Embryonic facial prominence (tissue), 1 donor: ENCODE results near the gene UBE4A.
"Not testable (repeated sequence)": the region's sequence is repeated elsewhere in the genome, so short reads cannot be mapped to it uniquely, and the experiment has no call there.

Source experiments
- DNase-seq: peaks from one replicate; pipeline ENCODE4 v3.0.0-alpha.2; 2016; ENCODE audit errors: extremely low spot score

UBE4A gene

DNA sequence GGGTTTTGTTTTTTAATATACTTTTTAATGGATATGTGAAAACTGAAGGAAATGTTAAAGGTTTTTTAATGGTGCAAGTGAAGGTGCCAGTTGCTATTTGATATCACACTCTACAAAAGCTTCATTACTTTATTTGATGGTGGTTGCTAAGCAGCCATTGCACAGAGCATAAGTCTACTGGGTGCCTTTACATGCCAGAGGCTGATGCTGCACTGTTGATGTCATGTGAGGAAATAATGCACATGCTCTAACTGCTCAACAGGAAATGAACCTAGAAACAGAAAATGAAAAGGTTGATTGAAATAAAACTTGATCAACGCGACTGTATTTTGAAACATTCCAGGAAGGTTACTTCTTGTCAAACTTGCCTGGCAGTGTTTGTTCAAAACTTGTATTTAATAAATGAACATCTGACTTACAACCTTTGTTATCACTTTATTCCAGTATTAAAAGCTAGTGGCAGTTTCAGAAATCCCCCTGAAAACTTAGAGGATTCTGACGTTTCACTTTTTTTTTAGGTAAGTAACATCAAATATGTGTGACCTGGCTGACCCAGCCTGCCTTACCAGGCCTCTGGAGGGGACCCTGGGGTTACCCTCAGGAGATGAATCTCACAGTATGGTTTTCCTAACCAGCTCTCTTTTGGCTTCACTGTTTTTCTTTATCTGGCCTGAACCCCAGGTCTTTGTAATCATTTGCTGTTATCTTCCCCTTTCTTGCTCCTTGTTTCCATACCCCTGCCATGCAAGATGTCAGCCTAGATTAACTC, 39.6 kb downstream of the UBE4A start:
- no peak for DNase-seq

DNA sequence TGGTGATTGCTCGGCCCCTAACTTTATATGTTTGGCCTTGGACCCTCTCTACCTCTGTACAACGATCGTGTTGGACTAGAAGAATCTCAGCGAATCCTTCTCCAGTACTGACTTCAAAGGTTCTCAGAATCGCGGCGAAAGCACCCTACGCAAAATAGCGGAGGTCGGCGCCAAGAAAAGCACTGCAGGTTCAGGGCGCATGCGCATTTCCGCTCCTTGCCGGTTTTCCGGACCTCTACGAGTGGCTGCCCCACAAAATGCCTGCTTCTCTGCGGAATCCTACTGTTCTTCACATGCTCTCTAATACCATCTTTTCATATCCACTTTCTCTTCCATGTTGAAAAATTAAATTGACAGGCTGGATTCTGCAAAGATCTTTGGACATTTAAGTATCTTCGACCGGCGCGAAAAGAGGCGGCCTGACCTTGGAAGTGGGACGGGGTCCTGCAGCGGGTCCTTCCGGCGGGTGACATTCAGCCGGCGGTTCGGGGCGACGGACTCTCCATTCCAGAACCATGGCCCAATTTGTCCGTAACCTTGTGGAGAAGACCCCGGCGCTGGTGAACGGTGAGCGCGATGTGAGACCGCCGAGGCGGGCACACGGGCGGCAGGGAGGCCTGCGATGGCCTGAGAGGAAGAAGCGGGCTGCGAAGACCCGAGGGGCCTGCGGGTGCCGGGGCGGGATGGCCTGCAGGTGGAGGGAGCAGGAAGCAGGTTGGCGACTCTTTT, 41.9 kb downstream of the UBE4A start, which contains the start of gene ATP5MG:
Gene ATP5MG, plus strand, starts transcription at position 456 of the 729 bp plus-strand sequence. Its CDS starts 60 bp downstream, at position 516.
- DNase-seq: peak; percentile 86

DNA sequence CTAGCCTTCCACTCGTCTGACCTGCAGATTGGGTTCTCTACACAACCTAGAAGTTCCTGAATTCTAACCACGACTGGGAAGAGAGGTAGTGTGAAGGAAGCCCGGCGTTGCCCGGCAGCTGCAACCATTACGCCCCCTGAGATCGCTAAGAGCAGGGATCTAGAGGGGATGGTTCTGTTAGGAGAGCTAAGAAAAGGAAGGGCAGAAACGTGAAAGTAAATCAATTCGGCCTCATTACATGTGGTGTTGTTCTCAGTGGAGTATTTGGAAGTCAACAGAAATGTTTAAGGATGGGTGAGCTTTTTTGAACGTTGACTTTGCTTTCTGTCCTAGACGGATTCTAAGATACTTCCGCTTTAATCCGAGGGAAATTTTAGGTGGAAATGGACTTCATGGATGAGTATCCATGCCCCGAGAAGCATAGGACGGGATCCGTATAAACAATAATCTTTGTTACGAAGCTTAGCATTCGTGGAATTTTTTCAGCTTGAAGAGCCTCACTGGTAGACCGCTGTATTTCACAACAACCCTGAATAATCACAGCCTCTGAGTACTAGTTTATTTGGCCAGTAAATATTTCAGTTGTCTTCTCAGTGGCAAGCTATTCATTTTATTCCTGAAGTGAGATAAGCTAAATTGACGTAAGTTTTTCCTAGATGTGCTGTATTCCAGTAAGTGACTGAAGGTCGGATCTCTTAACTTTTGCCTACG, 42.6 kb downstream of the UBE4A start:
- DNase-seq: no peak

DNA sequence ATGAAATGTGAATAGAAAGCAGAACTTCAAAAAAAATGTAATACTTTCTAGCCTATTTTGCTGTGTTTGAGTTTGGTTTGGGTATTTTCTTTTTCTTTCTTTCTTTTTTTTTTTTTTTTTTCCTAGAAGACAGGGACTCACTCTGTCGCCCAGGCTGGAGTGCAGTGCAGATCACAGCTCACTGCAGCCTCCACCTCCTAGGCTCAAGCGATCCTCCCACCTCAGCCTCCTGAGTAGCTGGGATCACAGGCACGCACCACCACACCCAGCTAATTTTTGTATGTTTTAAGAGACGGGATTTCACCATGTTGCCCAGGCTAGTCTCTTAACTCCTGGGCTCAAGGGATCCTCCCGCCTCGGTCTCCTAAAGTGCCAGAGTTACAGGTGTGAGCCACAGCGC, 43.2 kb downstream of the UBE4A start:
- not testable (repeated sequence) for DNase-seq

DNA sequence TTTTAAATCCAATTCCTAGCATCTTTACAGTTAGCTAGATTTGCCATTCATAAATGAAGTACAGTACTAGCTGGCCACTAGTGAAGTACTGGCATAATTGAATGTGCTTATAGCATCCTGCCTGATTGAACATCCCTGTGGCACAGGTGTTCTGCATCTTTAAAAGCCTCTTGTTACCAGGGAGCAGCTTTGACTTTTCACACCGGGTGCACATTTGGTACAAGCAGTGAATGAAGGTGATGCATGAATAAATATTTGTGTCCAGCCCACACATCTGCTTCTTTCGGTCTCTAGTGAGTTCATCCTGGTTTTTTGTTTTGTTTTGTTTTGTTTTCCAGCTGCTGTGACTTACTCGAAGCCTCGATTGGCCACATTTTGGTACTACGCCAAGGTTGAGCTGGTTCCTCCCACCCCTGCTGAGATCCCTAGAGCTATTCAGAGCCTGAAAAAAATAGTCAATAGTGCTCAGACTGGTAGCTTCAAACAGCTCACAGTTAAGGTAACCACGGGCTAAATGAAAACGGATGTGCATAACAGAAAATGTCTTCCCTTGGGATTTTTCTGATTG, 47.3 kb downstream of the UBE4A start:
- DNase-seq: no peak

DNA sequence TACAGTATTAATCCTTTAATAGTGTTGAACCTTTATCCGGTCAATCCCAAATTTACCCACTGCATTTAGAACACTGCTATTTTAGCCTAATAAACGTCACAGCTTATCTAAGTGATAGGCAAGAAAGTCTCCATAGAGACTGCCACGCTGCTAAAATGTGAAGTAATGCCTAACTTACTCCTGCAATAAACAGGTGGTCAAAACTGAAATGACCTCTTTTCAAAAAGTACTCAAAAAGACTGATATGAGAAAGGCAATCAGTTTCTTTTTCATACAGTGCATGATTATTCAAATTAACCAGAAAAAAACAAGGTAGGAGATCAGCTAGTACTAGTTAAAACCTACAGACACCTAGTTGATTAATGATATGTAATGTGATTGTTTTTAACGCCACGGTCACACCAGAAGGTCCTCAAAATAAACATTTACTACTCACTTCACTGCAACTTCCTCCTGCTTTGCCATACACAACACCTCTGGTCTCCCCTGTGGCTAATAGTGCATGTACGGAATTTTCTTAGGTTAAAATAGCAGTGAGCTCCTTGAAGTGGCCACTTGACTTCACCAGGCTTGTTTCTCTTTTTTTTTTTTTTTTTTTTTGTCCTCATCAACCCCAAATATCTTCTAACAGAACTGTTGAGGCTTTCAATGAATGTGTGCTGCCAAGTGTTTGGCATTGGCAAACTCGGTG, 50.8 kb downstream of the UBE4A start:
- DNase-seq: no peak

DNA sequence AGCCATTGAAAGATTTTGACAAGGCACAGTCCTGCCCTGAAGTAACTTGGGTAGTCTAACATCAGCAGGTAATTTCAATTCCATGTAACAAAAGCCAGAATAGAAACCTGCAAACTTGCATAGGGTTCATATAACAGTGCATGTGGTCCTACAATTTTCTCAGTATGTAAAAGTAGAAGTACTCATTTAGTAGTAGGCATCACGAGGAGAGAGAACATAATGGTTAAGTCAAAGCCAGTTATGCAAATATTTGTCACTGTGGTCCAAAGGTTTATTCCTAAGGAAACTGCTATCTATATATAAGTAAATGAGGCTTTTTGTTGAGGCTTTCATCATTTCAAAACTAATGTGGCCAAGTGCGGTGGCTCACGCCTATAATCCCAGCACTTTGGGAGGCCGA, 52.1 kb downstream of the UBE4A start:
- no peak for DNase-seq

DNA sequence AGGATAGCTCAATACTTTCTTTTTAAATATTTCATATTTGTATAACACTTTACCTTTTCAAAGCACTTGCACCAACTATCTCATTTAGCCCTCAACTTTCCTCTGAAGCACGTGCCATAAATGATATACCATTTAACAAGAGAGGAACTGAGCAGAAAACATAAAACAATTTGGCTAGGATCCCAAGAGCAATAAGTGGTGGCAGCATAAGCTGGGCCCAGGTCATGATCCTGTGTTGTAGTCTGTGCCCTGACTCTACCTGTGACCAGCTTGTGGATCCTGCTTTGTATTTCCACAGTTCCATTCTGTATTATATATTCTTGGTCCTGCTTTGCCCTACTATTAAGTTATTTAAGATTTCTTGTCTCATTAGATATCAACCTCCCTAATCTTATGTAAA, 53.5 kb downstream of the UBE4A start:
- no peak for DNase-seq

DNA sequence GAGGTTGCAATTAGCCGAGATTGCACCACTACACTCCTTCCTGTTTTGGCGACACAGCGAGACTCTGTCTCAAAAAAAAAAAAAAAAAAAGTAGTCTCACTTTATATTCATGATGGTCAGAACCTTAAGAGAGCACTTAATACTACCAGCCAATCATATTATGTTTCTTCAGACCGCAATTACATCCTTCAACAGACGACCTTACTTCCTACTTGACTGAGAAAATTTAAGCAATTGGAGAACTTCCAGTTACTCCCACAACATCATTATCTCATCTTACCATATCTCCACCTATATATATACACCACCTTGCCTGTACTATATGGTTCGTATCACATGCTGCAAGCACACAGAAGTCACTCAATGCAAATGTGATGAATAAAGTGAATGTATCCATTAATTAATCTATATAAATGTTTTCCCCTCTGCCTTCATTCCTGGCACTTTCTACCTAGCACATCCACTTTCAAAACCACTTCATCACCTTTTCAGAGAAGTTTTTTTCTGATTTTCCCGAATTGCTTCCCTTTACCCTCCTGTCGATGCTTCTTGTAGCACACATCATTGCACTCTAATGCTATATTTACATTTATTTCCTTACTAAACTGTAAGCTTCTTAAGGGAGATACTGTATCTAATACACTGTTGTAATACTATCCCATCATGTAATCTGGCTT, 55.8 kb downstream of the UBE4A start:
- no peak for DNase-seq

DNA sequence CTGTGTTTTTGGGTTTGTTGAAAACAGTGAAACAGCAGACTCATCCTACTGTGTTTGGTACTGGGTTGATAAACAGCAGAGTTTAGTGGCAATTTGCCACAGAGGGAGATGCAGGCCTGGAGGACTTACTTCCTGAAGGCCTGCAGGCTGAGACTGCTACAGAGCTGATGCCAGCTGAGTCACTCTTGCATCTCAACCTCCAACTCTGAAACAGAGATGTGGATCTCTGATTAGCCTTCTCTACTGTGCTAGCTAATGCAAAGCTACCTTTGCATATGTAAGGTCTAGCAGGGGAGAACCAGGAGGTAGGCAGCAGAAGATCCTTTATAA, 56.3 kb downstream of the UBE4A start:
- no peak for DNase-seq

DNA sequence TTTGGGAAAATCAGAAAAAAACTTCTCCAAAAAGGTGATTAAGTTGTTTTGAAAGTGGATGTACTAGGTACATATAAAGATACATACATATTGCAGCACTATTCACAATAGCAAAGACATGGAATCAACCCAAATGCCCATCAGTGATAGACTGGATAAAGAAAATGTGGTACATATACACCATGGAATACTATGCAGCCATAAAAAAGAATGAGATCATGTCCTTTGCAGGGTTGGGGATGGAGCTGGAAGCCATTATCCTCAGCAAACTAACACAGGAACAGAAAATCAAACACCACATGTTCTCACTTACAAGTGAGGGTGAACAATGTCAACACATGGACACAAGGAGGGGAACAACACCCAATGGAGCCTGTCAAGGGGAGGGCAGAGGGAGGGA, 57.5 kb downstream of the UBE4A start:
- not testable (repeated sequence) for DNase-seq

DNA sequence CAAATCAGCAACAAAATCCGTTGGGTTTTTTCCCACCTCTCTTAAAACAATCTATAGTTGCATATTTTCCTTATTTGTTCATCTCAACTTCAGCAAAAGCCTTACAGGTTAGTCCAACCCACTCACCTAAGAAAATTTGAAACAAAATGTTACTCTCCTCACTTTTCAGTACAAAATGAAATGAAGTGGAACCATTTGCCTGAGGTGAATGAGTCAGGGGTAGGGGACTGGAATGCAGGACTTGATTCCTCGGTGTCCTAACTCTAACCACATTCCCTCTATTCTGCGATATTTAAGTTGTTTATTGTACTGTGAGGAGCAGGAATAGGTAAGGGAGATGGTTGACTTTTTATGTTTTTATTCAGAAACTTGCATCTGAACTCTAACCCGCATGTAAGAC, 58.4 kb downstream of the UBE4A start:
- no peak for DNase-seq

DNA sequence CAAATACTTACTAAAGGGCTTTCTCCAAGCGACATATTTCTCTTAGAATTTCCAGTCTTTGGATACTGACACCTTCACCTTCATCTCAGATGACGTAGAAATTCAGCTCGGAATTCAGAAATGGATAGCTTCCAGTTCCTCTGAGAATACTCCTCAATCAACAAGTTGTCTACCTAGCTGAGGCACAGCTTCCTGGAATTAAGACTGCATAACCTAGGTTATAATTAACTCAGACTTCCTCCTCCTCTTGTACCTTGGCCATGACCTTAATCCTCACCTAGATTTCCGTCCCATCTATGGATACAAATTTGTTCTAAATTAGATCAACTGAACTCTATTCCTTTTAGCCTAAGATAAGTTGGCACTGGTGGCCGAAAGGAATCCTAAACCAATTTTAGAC, 59.4 kb downstream of the UBE4A start:
- DNase-seq: no peak

DNA sequence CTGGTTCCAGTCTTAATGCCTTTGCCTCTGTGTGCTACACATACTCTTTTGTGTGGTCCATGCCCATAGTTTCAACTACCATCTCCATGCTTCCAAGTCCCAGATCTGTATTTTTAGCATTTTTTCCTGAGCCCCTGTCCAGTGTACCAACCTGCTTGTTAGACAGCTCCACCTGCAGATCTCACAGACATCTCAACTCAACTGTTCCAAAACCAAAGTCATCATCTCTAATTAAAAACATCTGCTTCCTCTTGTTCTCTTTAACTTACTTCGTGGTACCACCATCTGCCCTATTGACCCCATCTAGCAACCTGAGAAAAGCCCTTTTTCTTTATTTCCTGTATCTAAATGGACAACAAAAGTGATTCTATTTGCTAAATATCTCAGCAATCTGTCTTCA, 68.3 kb downstream of the UBE4A start:
- DNase-seq: no peak

DNA sequence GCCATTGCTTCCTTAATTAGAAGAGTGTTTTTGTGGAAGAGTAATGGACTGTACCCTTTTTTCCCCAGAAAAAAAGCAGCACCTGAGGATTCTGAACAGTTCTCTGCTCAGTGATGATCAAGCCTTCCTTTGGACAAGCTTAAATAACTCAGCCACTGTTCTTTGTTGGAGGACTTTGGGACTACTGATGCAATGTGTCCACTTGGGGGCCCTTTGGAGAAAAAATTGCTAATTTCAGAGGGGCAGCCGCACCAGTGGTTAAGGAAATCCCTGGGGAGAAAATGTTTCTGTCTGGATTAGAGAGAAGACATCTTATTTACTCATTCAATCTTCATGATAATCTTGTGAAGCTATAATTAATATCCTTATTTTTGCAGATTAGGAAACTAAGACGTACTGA, 71.6 kb downstream of the UBE4A start:
- DNase-seq: no peak

DNA sequence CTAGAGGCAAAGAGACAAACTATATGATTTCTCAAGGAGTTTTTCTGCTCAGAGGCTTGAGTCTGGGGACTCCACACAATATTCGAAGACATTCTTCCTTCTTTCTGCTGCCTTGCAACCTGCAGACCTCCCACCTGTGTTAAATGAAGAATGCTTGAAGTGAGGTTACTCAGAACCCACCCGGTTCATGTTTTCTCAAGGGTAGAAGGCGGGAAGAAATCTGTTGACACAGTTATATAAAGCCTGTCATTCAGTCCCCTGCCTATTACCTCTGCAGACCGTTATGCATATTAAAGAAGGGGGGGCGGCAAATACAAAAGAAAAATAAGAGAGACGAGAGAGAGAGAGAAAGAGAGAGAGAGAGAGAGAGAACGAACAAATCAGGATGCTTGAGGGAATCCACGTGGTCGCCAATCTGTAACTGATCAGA, 74.7 kb downstream of the UBE4A start:
- DNase-seq: no peak

DNA sequence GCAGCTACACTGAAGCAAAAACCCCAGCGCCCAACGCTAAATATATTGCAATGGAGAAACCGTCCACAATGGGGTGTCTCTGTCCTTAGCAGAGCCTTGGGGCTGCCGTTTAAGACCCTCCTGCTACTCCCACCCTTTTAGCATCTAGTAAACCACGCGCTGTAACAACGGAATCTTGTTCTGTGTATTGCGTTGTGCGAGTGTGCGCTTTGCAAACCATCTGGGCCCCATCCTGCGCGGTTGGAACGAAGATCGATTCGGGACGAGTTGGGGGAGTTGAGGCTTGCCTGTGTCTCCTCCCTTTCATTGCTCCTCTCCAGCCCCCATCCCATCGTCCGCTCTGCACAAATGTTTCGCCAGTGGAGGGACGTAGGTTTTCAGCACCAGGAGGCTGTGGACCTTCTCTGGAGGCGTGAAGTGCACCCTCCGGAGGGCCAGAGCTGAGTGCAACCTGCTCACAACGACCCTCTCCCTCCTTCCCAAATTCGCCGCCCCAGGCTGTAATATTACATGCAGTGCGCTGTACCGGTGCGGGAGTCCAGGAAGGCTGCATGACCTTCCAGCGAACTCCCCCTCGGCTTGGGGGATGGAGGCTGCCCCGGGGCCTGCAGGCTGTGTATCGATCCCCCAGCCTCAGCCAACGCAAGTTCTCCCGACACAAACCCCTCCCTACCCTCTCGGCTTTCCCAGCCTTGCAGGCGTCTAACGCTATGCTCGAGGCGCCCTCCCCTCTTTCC, 75.3 kb downstream of the UBE4A start:
- peak; percentile 56 for DNase-seq

DNA sequence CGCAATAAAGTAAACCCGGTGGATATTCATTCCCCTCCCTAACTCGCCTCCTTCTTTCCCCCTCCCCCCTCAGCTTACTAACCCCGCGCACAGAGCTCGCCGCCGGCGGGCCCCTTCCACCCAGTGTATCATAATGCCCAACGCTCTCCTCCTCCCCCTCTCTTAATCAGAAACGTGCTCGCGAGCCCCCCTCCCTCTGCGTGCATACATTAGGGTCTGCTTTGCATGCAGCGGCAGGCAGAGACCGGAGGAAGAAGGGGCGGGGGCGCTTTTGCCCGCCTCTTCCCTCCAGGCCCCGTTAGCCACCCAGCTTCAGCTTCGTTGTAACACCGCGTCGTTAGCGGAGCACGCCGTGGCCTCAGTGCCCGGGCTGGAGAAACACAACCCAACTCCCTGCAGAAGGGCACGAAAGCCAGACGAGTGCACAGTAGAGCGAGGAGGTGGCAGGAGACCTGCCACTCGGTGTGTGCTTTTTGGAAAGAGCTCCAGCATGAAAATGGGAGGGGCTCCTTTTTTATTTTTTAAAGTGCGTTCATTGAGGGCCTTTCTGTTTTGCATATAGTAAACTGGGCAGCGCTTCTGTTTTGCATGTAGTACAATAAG, 76.0 kb downstream of the UBE4A start:
- peak; percentile 65 for DNase-seq

DNA sequence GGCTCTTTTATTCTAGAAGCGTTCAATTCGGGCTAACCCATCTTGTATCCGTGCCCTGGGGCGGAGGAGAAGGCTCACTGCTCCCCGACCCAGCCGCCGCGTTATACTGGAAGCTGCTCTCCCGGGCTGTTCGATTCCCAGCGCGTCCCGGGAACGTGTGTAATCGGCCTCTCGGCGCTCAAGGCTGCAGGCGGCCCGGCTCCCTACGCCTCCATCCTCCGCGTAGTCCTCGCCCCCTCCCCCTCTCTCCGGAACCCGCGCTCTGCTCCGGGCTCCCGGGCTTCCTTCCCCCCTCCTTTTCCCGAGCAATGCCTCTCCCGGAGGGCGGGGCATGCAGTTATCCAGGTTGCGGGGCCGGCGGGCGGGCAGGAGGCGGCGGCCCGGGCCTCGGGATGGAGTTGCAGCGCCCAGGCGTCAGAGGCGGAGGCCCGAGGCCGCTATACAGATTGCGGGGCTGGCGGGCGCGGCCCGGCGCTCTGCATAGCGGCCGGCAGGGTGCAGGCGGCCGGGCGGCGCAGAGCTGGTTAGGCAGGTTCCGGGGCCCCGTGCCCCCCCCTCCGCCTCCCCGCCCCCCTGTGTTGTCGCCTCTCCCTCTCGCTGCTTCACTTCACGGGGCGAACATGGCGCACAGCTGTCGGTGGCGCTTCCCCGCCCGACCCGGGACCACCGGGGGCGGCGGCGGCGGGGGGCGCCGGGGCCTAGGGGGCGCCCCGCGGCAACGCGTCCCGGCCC, 76.7 kb downstream of the UBE4A start, which contains the start of gene KMT2A:
Gene KMT2A, plus strand, starts transcription at position 600 of the 732 bp plus-strand sequence. Its CDS starts 21 bp downstream, at position 621.
- peak; percentile 96 for DNase-seq
